DLD1 (cell line): ENCODE measurements around the gene DARS2.
"Not testable (repeated sequence)": the region's sequence is repeated elsewhere in the genome, so short reads cannot be mapped to it uniquely, and the experiment has no call there.

Source experiments
- in situ Hi-C: cut with HindIII; loops from 2 replicates; pipeline ENCODE4 v1.10.0; 2017; ENCODE audit warnings: low sequenced_read_pairs

DARS2 gene

GRCh38 chr1:173824315-173825081, at the start of gene DARS2, which contains the start of gene CENPL:
TSS of gene DARS2 (plus strand) at chr1:173824673. CDS start at chr1:173825230, 557 bp downstream.
TSS of gene CENPL (minus strand) at chr1:173824883. CDS start at chr1:173811299, 13,584 bp downstream.
- in situ Hi-C loops, result no loop called here

- in situ Hi-C loops, result no loop called here
Measured at GRCh38 chr1:173775578-173776226, 48.8 kb upstream of the DARS2 start.

- in situ Hi-C loops, result no loop called here
Measured at GRCh38 chr1:173779936-173780335, 44.5 kb upstream of the DARS2 start.

- in situ Hi-C loops, result no loop called here
Measured at GRCh38 chr1:173784997-173785396, 39.5 kb upstream of the DARS2 start.

- in situ Hi-C loops, result no loop called here
Measured at GRCh38 chr1:173789841-173790240, 34.6 kb upstream of the DARS2 start.

GRCh38 chr1:173798078-173798477, 26.4 kb upstream of the DARS2 start:
- in situ Hi-C loops, result no loop called here

- in situ Hi-C loops, result not testable (repeated sequence)
Measured at GRCh38 chr1:173799995-173800394, 24.5 kb upstream of the DARS2 start.

- in situ Hi-C loops, result no loop called here
Measured at GRCh38 chr1:173802961-173803360, 21.5 kb upstream of the DARS2 start.

GRCh38 chr1:173813654-173814053, 10.8 kb upstream of the DARS2 start:
- in situ Hi-C loops, result not testable (repeated sequence)

- in situ Hi-C loops, result no loop called here
Measured at GRCh38 chr1:173818459-173818858, 6.0 kb upstream of the DARS2 start.

- in situ Hi-C loops, result no loop called here
Measured at GRCh38 chr1:173821680-173822079, 2.8 kb upstream of the DARS2 start.

GRCh38 chr1:173823781-173824314, 625 bp upstream of the DARS2 start:
- in situ Hi-C loops, result no loop called here

- in situ Hi-C loops, result no loop called here
Measured at GRCh38 chr1:173827611-173828010, 3.1 kb downstream of the DARS2 start.

GRCh38 chr1:173832748-173833147, 8.3 kb downstream of the DARS2 start:
- in situ Hi-C loops, result no loop called here

GRCh38 chr1:173852105-173852504, 27.6 kb downstream of the DARS2 start:
- in situ Hi-C loops, result no loop called here

- in situ Hi-C loops, result no loop called here
Measured at GRCh38 chr1:173853074-173853473, 28.6 kb downstream of the DARS2 start.

- in situ Hi-C loops, result no loop called here
Measured at GRCh38 chr1:173856014-173856413, 31.5 kb downstream of the DARS2 start.

GRCh38 chr1:173856903-173857302, 32.4 kb downstream of the DARS2 start:
- in situ Hi-C loops, result no loop called here

- in situ Hi-C loops, result no loop called here
Measured at GRCh38 chr1:173857363-173857917, 33.0 kb downstream of the DARS2 start.

GRCh38 chr1:173859547-173859946, 35.1 kb downstream of the DARS2 start:
- in situ Hi-C loops, result not testable (repeated sequence)

GRCh38 chr1:173860065-173860464, 35.6 kb downstream of the DARS2 start:
- in situ Hi-C loops, result no loop called here

- in situ Hi-C loops, result no loop called here
Measured at GRCh38 chr1:173861731-173862145, 37.3 kb downstream of the DARS2 start.
